Stimulated activated CD4-positive, alpha-beta T cell treated with anti-CD3 and anti-CD28 coated beads, Interleukin-15, amount 100 ng/mL, for 48 hours (primary cell): ENCODE data around the gene MROH2A.
"Not testable (repeated sequence)": the region's sequence is repeated elsewhere in the genome, so short reads cannot be mapped to it uniquely, and the experiment has no call there.

ENCODE experiments used
- DNase-seq, 2 donors: peaks; one replicate each; pipeline ENCODE4 v3.0.0-alpha.2; 2020; ENCODE audit warnings: low read depth in 2 of 2

MROH2A gene

GRCh38 chr2:233778030-233778429 lies at the start of gene MROH2A:
TSS of gene MROH2A (plus strand) at chr2:233778330. CDS start at chr2:233779359, 1,029 bp downstream.
- DNase-seq = no peak

- no peak for DNase-seq
Measured at GRCh38 chr2:233728723-233729301, 49.3 kb upstream of the MROH2A start, which contains the start of gene UGT1A3. TSS of gene UGT1A3 (plus strand) at chr2:233729042. CDS start at chr2:233729127, 85 bp downstream.

GRCh38 chr2:233736868-233737653 lies 41.1 kb upstream of the MROH2A start:
- not testable (repeated sequence) for DNase-seq

GRCh38 chr2:233740870-233741269 lies 37.3 kb upstream of the MROH2A start:
- DNase-seq = no peak

GRCh38 chr2:233743464-233744259 lies 34.5 kb upstream of the MROH2A start:
- DNase-seq = no peak

GRCh38 chr2:233745073-233745755 lies 32.9 kb upstream of the MROH2A start:
- no peak for DNase-seq

- not testable (repeated sequence) for DNase-seq
Measured at GRCh38 chr2:233745838-233746237, 32.3 kb upstream of the MROH2A start.

- no peak for DNase-seq
Measured at GRCh38 chr2:233746475-233747282, 31.5 kb upstream of the MROH2A start.

GRCh38 chr2:233747283-233747544 lies 30.9 kb upstream of the MROH2A start:
- no peak for DNase-seq

- DNase-seq = not testable (repeated sequence)
Measured at GRCh38 chr2:233750689-233751088, 27.4 kb upstream of the MROH2A start.

- not testable (repeated sequence) for DNase-seq
Measured at GRCh38 chr2:233751212-233752009, 26.7 kb upstream of the MROH2A start.

GRCh38 chr2:233754872-233755611 lies 23.1 kb upstream of the MROH2A start:
- DNase-seq = no peak

- DNase-seq = no peak
Measured at GRCh38 chr2:233756429-233757081, 21.6 kb upstream of the MROH2A start.

GRCh38 chr2:233758141-233758540 lies 20.0 kb upstream of the MROH2A start:
- no peak for DNase-seq

- DNase-seq = no peak
Measured at GRCh38 chr2:233758849-233759248, 19.3 kb upstream of the MROH2A start.

GRCh38 chr2:233760043-233760442 lies 18.1 kb upstream of the MROH2A start, which contains the start of gene UGT1A1:
TSS of gene UGT1A1 (plus strand) at chr2:233760270. CDS start at chr2:233760288, 18 bp downstream.
- no peak for DNase-seq

GRCh38 chr2:233761040-233761769 lies 16.9 kb upstream of the MROH2A start:
- DNase-seq = no peak

- DNase-seq = no peak
Measured at GRCh38 chr2:233764264-233764663, 13.9 kb upstream of the MROH2A start.
